GM23338 (cell line): ENCODE data around the gene EYA3. TPM values are rescaled to one million over a fixed set of nuclear protein-coding genes. Genes with fewer than 3 reads are reported as not detected.

Experiments
- ATAC-seq: fragments of 200-7000 bp; cut with Tn5 transposase; 3 replicates; pipeline ENCODE4 v1.9.1; 2020
- DNase-seq: peaks from one replicate; pipeline ENCODE4 v3.0.0-alpha.2; 2015; ENCODE audit warnings: low spot score
- H2AFZ ChIP-seq: fragments of 200-600 bp; sonication (generic); 2 replicates; pipeline ENCODE4 v1.8.0; 2016; ENCODE audit warnings: antibody characterized with exemption, mild to moderate bottlenecking, moderate library complexity
- H3F3A ChIP-seq: fragments of 200-600 bp; sonication (generic); replicated peaks from 2 replicates; pipeline ENCODE4 v1.8.0; 2017; ENCODE audit warnings: antibody characterized with exemption, mixed run types, low read depth
- H3K27ac ChIP-seq: fragments of 200-600 bp; sonication (generic); 2 replicates; pipeline ENCODE4 v1.6.1; 2016; ENCODE audit warnings: low read depth
- H3K27me3 ChIP-seq: fragments of 200-600 bp; sonication (generic); 2 replicates; pipeline ENCODE4 v1.8.0; 2016; ENCODE audit warnings: mild to moderate bottlenecking, mixed run types, moderate library complexity; ENCODE audit not compliant: insufficient read depth
- H3K36me3 ChIP-seq: fragments of 200-600 bp; sonication (generic); 2 replicates; pipeline ENCODE4 v1.8.0; 2016; ENCODE audit warnings: mild to moderate bottlenecking; ENCODE audit not compliant: insufficient read depth
- H3K4me1 ChIP-seq: fragments of 200-600 bp; sonication (generic); 2 replicates; pipeline ENCODE4 v1.8.0; 2016; ENCODE audit warnings: mild to moderate bottlenecking, moderate library complexity; ENCODE audit not compliant: insufficient read depth
- H3K4me2 ChIP-seq: fragments of 200-600 bp; sonication (generic); 2 replicates; pipeline ENCODE4 v1.7.1; 2017; ENCODE audit warnings: mixed run types
- H3K4me3 ChIP-seq: fragments of 200-600 bp; sonication (generic); 2 replicates; pipeline ENCODE4 v1.6.1; 2016; ENCODE audit warnings: mixed run types
- H3K79me2 ChIP-seq: fragments of 200-600 bp; sonication (generic); replicated peaks from 2 replicates; pipeline ENCODE4 v1.8.0; 2017; ENCODE audit warnings: mild to moderate bottlenecking; ENCODE audit not compliant: insufficient read depth
- H3K9me2 ChIP-seq: fragments of 200-600 bp; sonication (generic); 2 replicates; pipeline ENCODE4 v1.8.0; 2017; ENCODE audit not compliant: insufficient read depth
- H4K20me1 ChIP-seq: fragments of 200-600 bp; sonication (generic); replicated peaks from 2 replicates; pipeline ENCODE4 v1.8.0; 2017; ENCODE audit warnings: mild to moderate bottlenecking; ENCODE audit not compliant: insufficient read depth
- H3K27ac Mint-ChIP-seq: 2 replicates; pipeline ENCODE4 v1.8.0; 2020; ENCODE audit warnings: inconsistent platforms, mild to moderate bottlenecking, moderate library complexity, mixed read lengths
- H3K27me3 Mint-ChIP-seq: 3 replicates; pipeline ENCODE4 v1.8.0; 2022; ENCODE audit warnings: low read depth, mild to moderate bottlenecking, moderate library complexity, mixed read lengths, inconsistent platforms; ENCODE audit not compliant: insufficient read depth, poor library complexity
- H3K36me3 Mint-ChIP-seq: 3 replicates; pipeline ENCODE4 v1.8.0; 2021; ENCODE audit warnings: low read depth, mild to moderate bottlenecking, inconsistent platforms, moderate library complexity, mixed read lengths
- H3K4me1 Mint-ChIP-seq: 3 replicates; pipeline ENCODE4 v1.8.0; 2020; ENCODE audit warnings: mild to moderate bottlenecking, inconsistent platforms, mixed read lengths
- H3K4me3 Mint-ChIP-seq: 3 replicates; pipeline ENCODE4 v1.8.0; 2021; ENCODE audit warnings: moderate library complexity, mild to moderate bottlenecking, inconsistent platforms, mixed read lengths
- H3K9me3 Mint-ChIP-seq: 3 replicates; pipeline ENCODE4 v1.8.0; 2020; ENCODE audit warnings: moderate library complexity, mild to moderate bottlenecking, inconsistent platforms, mixed read lengths
- CREB1 ChIP-seq: fragments of 250-450 bp; sonication (Bioruptor Pico); IDR thresholded peaks from 2 replicates; pipeline ENCODE4 v1.5.0; 2020; ENCODE audit warnings: low read depth, mild to moderate bottlenecking, moderate library complexity
- ETS1 ChIP-seq: IDR thresholded peaks from 2 replicates; pipeline ENCODE4 v1.6.1; 2016; ENCODE audit warnings: antibody characterized with exemption
- EZH2 ChIP-seq: fragments of 200-600 bp; sonication (generic); IDR thresholded peaks from one replicate; pipeline ENCODE4 v1.8.0; 2017; ENCODE audit warnings: antibody characterized with exemption, mild to moderate bottlenecking, low read depth; ENCODE audit not compliant: unreplicated experiment
- EZH2phosphoT487 ChIP-seq: fragments of 200-600 bp; sonication (generic); IDR thresholded peaks from one replicate; pipeline ENCODE4 v1.8.1; 2018; ENCODE audit warnings: antibody characterized with exemption; ENCODE audit not compliant: unreplicated experiment
- JUNB ChIP-seq: IDR thresholded peaks from one replicate; pipeline ENCODE4 v1.6.1; 2016; ENCODE audit warnings: antibody characterized with exemption; ENCODE audit not compliant: unreplicated experiment
- NANOG ChIP-seq: IDR thresholded peaks from 2 replicates; pipeline ENCODE4 v1.6.1; 2016; ENCODE audit warnings: antibody characterized with exemption, borderline replicate concordance
- POLR2AphosphoS5 ChIP-seq: IDR thresholded peaks from 2 replicates; pipeline ENCODE4 v1.6.1; 2016; ENCODE audit warnings: antibody characterized with exemption, low read depth
- REST ChIP-seq: IDR thresholded peaks from one replicate; pipeline ENCODE4 v1.6.1; 2018; ENCODE audit warnings: antibody characterized with exemption; ENCODE audit not compliant: unreplicated experiment
- STAT1 ChIP-seq: IDR thresholded peaks from one replicate; pipeline ENCODE4 v1.6.1; 2016; ENCODE audit warnings: antibody characterized with exemption; ENCODE audit not compliant: unreplicated experiment
- ZNF114 ChIP-seq: fragments of 250-450 bp; sonication (Bioruptor Pico); IDR thresholded peaks from 2 replicates; pipeline ENCODE4 v1.5.0; 2020; ENCODE audit warnings: mild to moderate bottlenecking, moderate library complexity
- ZNF331 ChIP-seq: fragments of 250-450 bp; sonication (Bioruptor Pico); IDR thresholded peaks from 2 replicates; pipeline ENCODE4 v1.5.0; 2020; ENCODE audit warnings: low read depth, mild to moderate bottlenecking, moderate library complexity
- polyA plus RNA-seq: library from polyadenylated mRNA; unstranded; fragments of >200 nt; fragmentation: Nextera tagmentation; extraction: Ambion mirVana; gene quantifications from 2 replicates; pipeline ENCODE4 v1.2.1, GENCODE V29; 2016
- total RNA-seq: library from RNA; depleted of rRNA; stranded (reverse); fragments of >200 nt; shearing (Covaris generic); gene quantifications from 2 replicates; pipeline ENCODE4 v1.2.3, GENCODE V29; 2014
- TF ChIP-seq, protein P1 (sequence below), 2 experiments: fragments of 200-600 bp in 1 of 2; sonication (generic) in 1 of 2; conservative IDR thresholded peaks; 2 replicates each; pipeline versions ENCODE4 v1.5.1 to v1.6.1; 2016 to 2017; ENCODE audit warnings: antibody characterized with exemption in 2 of 2, low read depth in 2 of 2, mild to moderate bottlenecking in 2 of 2, moderate library complexity in 1 of 2

The EYA3 gene
- total and polyA plus RNA-seq, 2 experiments from 2014 or later, result 12.5 to 33.6 TPM

DNA sequence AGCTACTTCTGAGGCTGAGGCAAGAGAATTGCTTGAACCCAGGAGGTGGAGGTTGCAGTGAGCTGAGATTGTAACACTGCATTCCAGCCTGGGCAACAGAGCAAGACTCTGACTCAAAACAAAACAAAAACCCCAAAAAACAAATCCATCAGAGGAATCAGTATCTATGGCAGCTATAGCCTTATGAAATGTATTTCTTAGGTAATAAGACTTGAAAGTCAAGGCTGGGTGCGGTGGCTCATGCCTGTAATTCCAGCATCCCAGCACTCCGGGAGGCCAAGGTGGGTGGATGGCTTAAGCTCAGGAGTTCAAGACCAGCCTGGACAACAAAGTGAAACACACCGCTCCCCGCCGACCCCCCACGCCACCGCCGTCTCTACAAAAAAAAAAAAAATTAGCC, 31.1 kb upstream of the EYA3 start (continued):
- TF ChIP-seq EZH2 (no peak), ZNF331 (CRISPR knock-in tag) (no peak), POLR2AphosphoS5 (no peak), STAT1 (no peak), REST (no peak), ZNF114 (CRISPR knock-in tag) (no peak), ETS1 (no peak), NANOG (no peak), EZH2phosphoT487 (no peak)
- TF ChIP-seq, protein P1, sequence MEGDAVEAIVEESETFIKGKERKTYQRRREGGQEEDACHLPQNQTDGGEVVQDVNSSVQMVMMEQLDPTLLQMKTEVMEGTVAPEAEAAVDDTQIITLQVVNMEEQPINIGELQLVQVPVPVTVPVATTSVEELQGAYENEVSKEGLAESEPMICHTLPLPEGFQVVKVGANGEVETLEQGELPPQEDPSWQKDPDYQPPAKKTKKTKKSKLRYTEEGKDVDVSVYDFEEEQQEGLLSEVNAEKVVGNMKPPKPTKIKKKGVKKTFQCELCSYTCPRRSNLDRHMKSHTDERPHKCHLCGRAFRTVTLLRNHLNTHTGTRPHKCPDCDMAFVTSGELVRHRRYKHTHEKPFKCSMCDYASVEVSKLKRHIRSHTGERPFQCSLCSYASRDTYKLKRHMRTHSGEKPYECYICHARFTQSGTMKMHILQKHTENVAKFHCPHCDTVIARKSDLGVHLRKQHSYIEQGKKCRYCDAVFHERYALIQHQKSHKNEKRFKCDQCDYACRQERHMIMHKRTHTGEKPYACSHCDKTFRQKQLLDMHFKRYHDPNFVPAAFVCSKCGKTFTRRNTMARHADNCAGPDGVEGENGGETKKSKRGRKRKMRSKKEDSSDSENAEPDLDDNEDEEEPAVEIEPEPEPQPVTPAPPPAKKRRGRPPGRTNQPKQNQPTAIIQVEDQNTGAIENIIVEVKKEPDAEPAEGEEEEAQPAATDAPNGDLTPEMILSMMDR (conservative IDR thresholded peaks at IDR 0.05; ENCODE audit: low read depth in 2 of 2), result no peak

DNA sequence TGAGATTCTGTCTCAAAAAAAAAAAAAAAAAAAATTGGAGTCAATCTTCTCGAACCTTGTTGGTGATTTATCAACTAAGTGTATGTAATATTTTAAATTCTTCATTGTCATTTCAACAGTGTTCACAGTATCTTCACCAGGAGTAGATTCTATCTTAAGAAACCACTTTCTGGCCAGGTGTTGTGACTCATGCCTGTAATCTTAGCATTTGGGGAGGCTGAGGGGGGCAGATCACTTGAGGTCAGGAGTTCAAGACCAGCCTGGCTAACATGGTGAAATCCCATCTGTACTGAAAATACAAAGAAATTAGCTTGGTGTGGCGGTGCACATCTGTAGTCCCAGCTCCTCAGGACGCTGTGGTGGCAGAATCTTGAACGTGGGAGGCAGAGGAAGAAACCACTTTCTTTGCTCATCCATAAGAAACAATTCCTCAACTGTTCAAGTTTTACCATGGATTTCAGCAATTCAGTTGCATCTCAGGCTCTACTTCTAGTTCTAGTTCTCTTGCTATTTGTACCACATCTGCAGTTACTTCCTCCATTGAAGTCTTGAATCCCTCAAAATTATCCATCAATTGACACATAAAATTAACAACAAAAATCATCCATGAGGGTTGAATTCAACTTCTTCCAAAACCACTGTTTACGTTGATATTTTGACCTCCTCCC, 30.4 kb upstream of the EYA3 start:
- no peaks in the 10 kb centered on the region for H3K36me3 Mint-ChIP-seq
- Histone ChIP-seq H2AFZ (no peak overlapping the region), H3K79me2 (no peaks in the 10 kb centered on the region)
- TF ChIP-seq EZH2 (no peak), CREB1 (no peak), JUNB (no peak), POLR2AphosphoS5 (no peak), ZNF331 (CRISPR knock-in tag) (no peak), REST (no peak), NANOG (no peak)
- TF ChIP-seq, protein P1 (conservative IDR thresholded peaks at IDR 0.05; ENCODE audit: low read depth in 2 of 2), result no peak

More for the DNA sequence above, 30.4 kb upstream of the EYA3 start:
- DNase-seq (no peak), ATAC-seq (no peak)
- no peaks in the 10 kb centered on the region for H4K20me1 ChIP-seq
- Mint-ChIP-seq H3K9me3 (no peaks in the 10 kb centered on the region), H3K4me1 (no peaks in the 10 kb centered on the region), H3K27me3 (peaks cover 4% of the 10 kb centered on the region), H3K27ac (no peak overlapping the region), H3K4me3 (no peak overlapping the region)
- no peaks in the 10 kb centered on the region for H3F3A ChIP-seq
- no peaks in the 10 kb centered on the region for H3K4me1 ChIP-seq
- no peak overlapping the region for H3K4me3 ChIP-seq
- H3K9me2 ChIP-seq, result no peaks in the 10 kb centered on the region
- H3K36me3 ChIP-seq, result no peaks in the 10 kb centered on the region
- H3K27ac ChIP-seq, result no peak overlapping the region
- H3K27me3 ChIP-seq, result no peaks in the 10 kb centered on the region
- no peak overlapping the region for H3K4me2 ChIP-seq
